CD14-positive monocyte (primary cell): Measurements from ENCODE around the gene SPATA33. TPM values are rescaled to one million over a fixed set of nuclear protein-coding genes. Genes with fewer than 3 reads are reported as not detected.

Experiments used
- DNase-seq, 3 donors: peaks; one replicate each; pipeline ENCODE4 v3.0.0-alpha.2; 2011 to 2022
- H2AFZ ChIP-seq: 2 replicates; pipeline ENCODE4 v1.6.0; 2012; ENCODE audit warnings: mild to moderate bottlenecking, low read depth, low read length, inconsistent platforms; ENCODE audit not compliant: insufficient read depth, poor library complexity, severe bottlenecking
- H3K27ac ChIP-seq, 2 donors: 1 replicate in 1 of 2; 2 replicates in 1 of 2; pipeline ENCODE4 v1.5.1; 2012 to 2013; ENCODE audit warnings: low read length in 2 of 2, control low read depth in 1 of 2, inconsistent platforms in 1 of 2, low read depth in 1 of 2, mild to moderate bottlenecking in 1 of 2
- H3K27me3 ChIP-seq, 2 donors: one replicate each; pipeline versions ENCODE4 v1.6.0 to v1.6.1; 2011 to 2013; ENCODE audit warnings: low read length in 2 of 2; ENCODE audit not compliant: control insufficient read depth in 2 of 2, insufficient read depth in 2 of 2
- H3K36me3 ChIP-seq, 2 donors: replicated peaks in 1 of 2; 1 replicate in 1 of 2; 2 replicates in 1 of 2; pipeline versions ENCODE4 v1.5.1 to v1.6.1; 2012 to 2013; ENCODE audit warnings: low read length in 2 of 2, control low read depth in 1 of 2, inconsistent platforms in 1 of 2, mild to moderate bottlenecking in 1 of 2; ENCODE audit not compliant: insufficient read depth in 2 of 2, control insufficient read depth in 1 of 2
- H3K4me1 ChIP-seq, 2 donors: 1 replicate in 1 of 2; 2 replicates in 1 of 2; pipeline versions ENCODE4 v1.5.1 to v1.6.1; 2012 to 2013; ENCODE audit warnings: low read length in 2 of 2, control low read depth in 1 of 2, inconsistent platforms in 1 of 2, mild to moderate bottlenecking in 1 of 2, moderate library complexity in 1 of 2; ENCODE audit not compliant: insufficient read depth in 2 of 2, control insufficient read depth in 1 of 2
- H3K4me2 ChIP-seq: replicated peaks from 2 replicates; pipeline ENCODE3; 2012; ENCODE audit warnings: low read length, moderate library complexity, mild to moderate bottlenecking; ENCODE audit not compliant: poor library complexity, severe bottlenecking; ENCODE audit errors: extremely low read depth
- H3K4me3 ChIP-seq, 3 experiments: fragments of 200-600 bp in 1 of 3; sonication (generic) in 1 of 3; replicated peaks in 1 of 3; 1 replicate in 2 of 3; 2 replicates in 1 of 3; pipeline ENCODE4 v1.5.1; 2011 to 2013; ENCODE audit warnings: low read length in 3 of 3, mild to moderate bottlenecking in 3 of 3, control low read depth in 2 of 3, low read depth in 2 of 3, inconsistent platforms in 1 of 3, moderate library complexity in 1 of 3
- H3K79me2 ChIP-seq: 2 replicates; pipeline ENCODE4 v1.6.0; 2012; ENCODE audit warnings: mild to moderate bottlenecking, control low read depth, inconsistent platforms, low read length, moderate library complexity; ENCODE audit not compliant: insufficient read depth
- H3K9ac ChIP-seq: 2 replicates; pipeline ENCODE4 v1.6.0; 2017; ENCODE audit warnings: low read length, mild to moderate bottlenecking; ENCODE audit not compliant: insufficient read depth, poor library complexity, severe bottlenecking
- H3K9me3 ChIP-seq, 2 donors: replicated peaks in 1 of 2; 1 replicate in 1 of 2; 2 replicates in 1 of 2; pipeline versions ENCODE4 v1.5.1 to v1.6.1; 2012 to 2013; ENCODE audit warnings: low read length in 2 of 2, control low read depth in 1 of 2; ENCODE audit not compliant: control insufficient read depth in 1 of 2, insufficient read depth in 1 of 2
- H4K20me1 ChIP-seq: 2 replicates; pipeline ENCODE4 v1.6.0; 2012; ENCODE audit warnings: mild to moderate bottlenecking, low read length, control low read depth, moderate library complexity; ENCODE audit not compliant: insufficient read depth
- H3K27ac Mint-ChIP-seq, 7 donors: one replicate each; pipeline ENCODE4 v1.8.0; 2020; ENCODE audit warnings: mild to moderate bottlenecking in 7 of 7, mixed read lengths in 7 of 7, moderate library complexity in 6 of 7, inconsistent platforms in 2 of 7
- H3K27me3 Mint-ChIP-seq, 3 donors: one replicate each; pipeline ENCODE4 v1.8.0; 2021 to 2022; ENCODE audit warnings: low read depth in 3 of 3, mild to moderate bottlenecking in 3 of 3, mixed read lengths in 3 of 3, moderate library complexity in 3 of 3, inconsistent platforms in 1 of 3
- H3K36me3 Mint-ChIP-seq, 2 donors: one replicate each; pipeline ENCODE4 v1.8.0; 2020; ENCODE audit warnings: mixed read lengths in 2 of 2, inconsistent platforms in 1 of 2, mild to moderate bottlenecking in 1 of 2
- H3K4me1 Mint-ChIP-seq: one replicate; pipeline ENCODE4 v1.8.0; 2020; ENCODE audit warnings: mild to moderate bottlenecking, mixed read lengths
- H3K4me3 Mint-ChIP-seq, 2 donors: one replicate each; pipeline ENCODE4 v1.8.0; 2020; ENCODE audit warnings: mild to moderate bottlenecking in 2 of 2, mixed read lengths in 2 of 2, moderate library complexity in 1 of 2
- H3K9me3 Mint-ChIP-seq, 7 donors: one replicate each; pipeline ENCODE4 v1.8.0; 2020 to 2022; ENCODE audit warnings: mixed read lengths in 7 of 7, mild to moderate bottlenecking in 6 of 7, moderate library complexity in 6 of 7, inconsistent platforms in 2 of 7
- WGBS: methylation state at CpG from one replicate; pipeline ENCODE4 v1.1.5; 2013; ENCODE audit warnings: missing lambda C conversion rate; ENCODE audit not compliant: insufficient coverage; 5-methylcytosine and 5-hydroxymethylcytosine counted together
- intact Hi-C, 2 donors: fragments of 100-400 bp; cut with micrococcal nuclease; formaldehyde crosslinking; loops; one replicate each; pipeline versions ENCODE4 v1.15.0 to v1.15.1; 2023
- polyA plus RNA-seq, 3 donors: library from polyadenylated mRNA; depleted of rRNA in 1 of 3; unstranded in 2 of 3; stranded (reverse) in 1 of 3; fragments of 300-500 nt in 2 of 3; fragments of >200 nt in 1 of 3; fragmentation: Illumina TruSeq in 2 of 3; gene quantifications; 1 replicate in 2 of 3; 2 replicates in 1 of 3; pipeline ENCODE4 v1.2.3, GENCODE V29; 2012 to 2021
- TF ChIP-seq, protein P1 (sequence below): fragments of 200-600 bp; IDR thresholded peaks from one replicate; pipeline ENCODE4 v1.8.0; 2022; ENCODE audit warnings: antibody characterized with exemption, mild to moderate bottlenecking

SPATA33 gene
- polyA plus RNA-seq, 3 donors = 1.4 to 3.5 (median 1.8) TPM

DNA sequence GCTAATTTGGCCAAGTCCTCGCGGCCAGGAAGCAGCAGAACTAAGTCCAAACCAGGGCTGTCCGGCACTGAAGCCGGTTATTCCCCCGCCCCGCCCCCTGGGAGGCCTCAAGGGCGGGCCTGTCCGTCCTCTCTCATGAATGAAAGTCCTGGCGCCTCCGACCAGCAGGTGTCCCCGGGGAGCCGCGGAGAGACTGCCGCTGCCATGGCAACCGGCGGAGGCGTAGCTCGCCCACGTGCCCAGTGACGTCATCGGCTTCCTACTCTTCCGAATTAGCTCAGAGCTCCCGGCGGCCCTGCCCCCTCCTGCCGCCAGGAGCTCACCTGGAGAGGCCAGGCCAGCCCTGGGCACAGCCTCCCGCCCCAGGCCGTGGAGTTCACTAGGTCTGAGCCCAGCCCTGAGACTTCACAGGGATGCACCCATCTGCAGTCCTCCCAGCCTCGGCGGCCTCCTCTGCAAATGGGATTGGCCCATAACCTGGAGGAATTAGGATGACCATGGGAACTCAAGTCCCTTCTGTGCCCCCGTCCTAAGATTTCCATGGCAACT lies 42.5 kb downstream of the SPATA33 start:
- Mint-ChIP-seq H3K4me3 (peak overlapping the region; percentile 78 to 85), H3K27ac (peak overlapping the region in 6 of 7 donors; percentile 74 to 92 (median 83)), H3K4me1 (peaks cover 13% of the 10 kb centered on the region), H3K27me3 (peaks cover 8 to 15% (median 11%) of the 10 kb centered on the region in 3 donors), H3K9me3 (no peaks in the 10 kb centered on the region), H3K36me3 (peaks cover 11 to 14% of the 10 kb centered on the region in 2 donors)
- no peaks in the 10 kb centered on the region for H3K27me3 ChIP-seq
- WGBS = under 1% methylated on average over 30 of the region's 30 CpGs
- peaks cover 42% of the 10 kb centered on the region for H4K20me1 ChIP-seq
- peak overlapping the region; percentile 96 for H3K4me2 ChIP-seq
- intact Hi-C loops = loop anchor here (2.0 to 5.0 kb wide), 2 partner anchors 161 to 172 kb away; partner anchors contain the start of gene TCF25 (in 1 of the 2)
- H3K27ac ChIP-seq = peak overlapping the region; percentile 50 to 69
- H2AFZ ChIP-seq = peak overlapping the region; percentile 43
- H3K4me1 ChIP-seq = peaks cover 20 to 32% of the 10 kb centered on the region in 2 donors
- TF ChIP-seq, protein P1, sequence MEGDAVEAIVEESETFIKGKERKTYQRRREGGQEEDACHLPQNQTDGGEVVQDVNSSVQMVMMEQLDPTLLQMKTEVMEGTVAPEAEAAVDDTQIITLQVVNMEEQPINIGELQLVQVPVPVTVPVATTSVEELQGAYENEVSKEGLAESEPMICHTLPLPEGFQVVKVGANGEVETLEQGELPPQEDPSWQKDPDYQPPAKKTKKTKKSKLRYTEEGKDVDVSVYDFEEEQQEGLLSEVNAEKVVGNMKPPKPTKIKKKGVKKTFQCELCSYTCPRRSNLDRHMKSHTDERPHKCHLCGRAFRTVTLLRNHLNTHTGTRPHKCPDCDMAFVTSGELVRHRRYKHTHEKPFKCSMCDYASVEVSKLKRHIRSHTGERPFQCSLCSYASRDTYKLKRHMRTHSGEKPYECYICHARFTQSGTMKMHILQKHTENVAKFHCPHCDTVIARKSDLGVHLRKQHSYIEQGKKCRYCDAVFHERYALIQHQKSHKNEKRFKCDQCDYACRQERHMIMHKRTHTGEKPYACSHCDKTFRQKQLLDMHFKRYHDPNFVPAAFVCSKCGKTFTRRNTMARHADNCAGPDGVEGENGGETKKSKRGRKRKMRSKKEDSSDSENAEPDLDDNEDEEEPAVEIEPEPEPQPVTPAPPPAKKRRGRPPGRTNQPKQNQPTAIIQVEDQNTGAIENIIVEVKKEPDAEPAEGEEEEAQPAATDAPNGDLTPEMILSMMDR = peak; percentile 87
- DNase-seq = peak; percentile 98 to 99 (median 99)
- peak overlapping the region; percentile 69 to 82 (median 75) for H3K4me3 ChIP-seq
- no peaks in the 10 kb centered on the region for H3K9me3 ChIP-seq
- H3K79me2 ChIP-seq = peaks cover 4% of the 10 kb centered on the region
- peaks cover 12 to 14% of the 10 kb centered on the region in 2 donors for H3K36me3 ChIP-seq
- H3K9ac ChIP-seq = peak overlapping the region; percentile 72

DNA sequence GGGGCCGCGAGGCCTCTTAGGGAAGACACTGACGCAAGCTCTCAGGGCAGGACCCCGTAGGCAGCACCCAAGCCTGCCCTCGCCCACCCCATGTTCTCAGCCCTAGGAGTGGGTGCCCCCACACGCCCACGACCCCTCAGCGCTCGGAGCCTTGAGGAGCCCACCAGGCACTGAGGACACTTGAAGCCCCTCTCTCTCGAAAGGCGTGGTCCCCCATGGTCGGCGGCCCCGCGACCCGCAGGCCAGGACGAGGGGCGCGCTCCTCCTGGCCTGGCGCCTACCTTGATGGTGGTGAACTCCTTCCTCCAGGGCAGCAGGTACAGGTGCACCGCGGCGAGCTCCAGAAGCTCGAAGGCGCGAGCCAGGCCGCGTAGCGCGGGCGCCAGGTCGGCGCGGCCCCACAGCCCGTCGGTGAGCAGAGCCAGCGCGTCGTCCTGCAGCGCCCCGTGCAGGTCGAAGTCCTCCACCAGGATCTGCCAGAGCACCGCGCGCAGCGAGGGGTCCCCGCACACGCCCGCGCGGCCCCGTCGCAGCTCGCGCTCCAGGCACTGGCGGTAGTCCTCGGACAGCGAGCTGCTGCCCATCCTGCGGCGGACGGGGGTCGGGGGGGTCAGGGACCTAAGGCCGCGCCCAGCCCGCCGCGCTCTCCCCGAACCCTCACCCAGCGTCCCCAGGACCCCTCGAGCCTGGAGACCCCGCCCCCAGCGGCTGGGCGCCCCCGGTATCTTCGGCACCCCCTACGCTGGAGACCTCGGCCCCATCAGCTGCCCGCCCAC lies 43.2 kb downstream of the SPATA33 start:
- 1% methylated on average over 77 of the region's 78 CpGs for WGBS
- peaks cover 4% of the 10 kb centered on the region for H3K79me2 ChIP-seq
- no peaks in the 10 kb centered on the region for H3K9me3 ChIP-seq
- Mint-ChIP-seq H3K4me1 (peaks cover 14% of the 10 kb centered on the region), H3K36me3 (peaks cover 5 to 8% of the 10 kb centered on the region in 2 donors), H3K9me3 (no peaks in the 10 kb centered on the region), H3K27ac (peak overlapping the region in 6 of 7 donors; percentile 46 to 92 (median 87)), H3K4me3 (peak overlapping the region; percentile 78 to 85), H3K27me3 (peaks cover 12 to 13% (median 13%) of the 10 kb centered on the region in 3 donors)
- no peaks in the 10 kb centered on the region for H3K27me3 ChIP-seq
- H2AFZ ChIP-seq = peak overlapping the region; percentile 83
- DNase-seq = peak in 1 of 3 donors; percentile 37
- TF ChIP-seq, protein P1 = peak; percentile 13
- peak overlapping the region; percentile 66 to 69 for H3K27ac ChIP-seq
- H3K4me1 ChIP-seq = peaks cover 20 to 34% of the 10 kb centered on the region in 2 donors
- peak overlapping the region; percentile 72 for H3K9ac ChIP-seq
- peak overlapping the region; percentile 96 for H3K4me2 ChIP-seq
- peaks cover 42% of the 10 kb centered on the region for H4K20me1 ChIP-seq
- intact Hi-C loops = loop anchor here (2.0 to 5.0 kb wide), 2 partner anchors 160 to 171 kb away; partner anchors contain the start of gene TCF25 (in 1 of the 2)
- H3K4me3 ChIP-seq = peak overlapping the region; percentile 69 to 82 (median 75)
- peaks cover 6 to 10% of the 10 kb centered on the region in 2 donors for H3K36me3 ChIP-seq
